HG02943 (cell line): Measurements from ENCODE around the gene CNOT10.

ENCODE experiments used
- ATAC-seq: cut with Tn5 transposase; IDR thresholded peaks from one replicate; pipeline ENCODE4 v1.9.1; 2021; ENCODE audit warnings: mild to moderate bottlenecking, low read depth, moderate library complexity; ENCODE audit not compliant: unreplicated experiment

Gene CNOT10

GRCh38 chr3:32816439-32817256, 131.7 kb downstream of the CNOT10 start:
- ATAC-seq, result no peak

GRCh38 chr3:32817257-32817557, 132.2 kb downstream of the CNOT10 start:
- ATAC-seq, result no peak

- ATAC-seq, result no peak
Measured at GRCh38 chr3:32817558-32818228, 132.7 kb downstream of the CNOT10 start, which contains the start of gene TRIM71. Gene TRIM71, plus strand, starts transcription at chr3:32817997. Its CDS starts 84 bp downstream, at chr3:32818081.

GRCh38 chr3:32818229-32818969, 133.4 kb downstream of the CNOT10 start:
- ATAC-seq, result no peak

GRCh38 chr3:32818970-32819511, 134.1 kb downstream of the CNOT10 start:
- ATAC-seq, result no peak

- ATAC-seq, result no peak
Measured at GRCh38 chr3:32819551-32820348, 134.8 kb downstream of the CNOT10 start.

- no peak for ATAC-seq
Measured at GRCh38 chr3:32820430-32820829, 135.4 kb downstream of the CNOT10 start.

GRCh38 chr3:32820971-32821685, 136.1 kb downstream of the CNOT10 start:
- no peak for ATAC-seq

- no peak for ATAC-seq
Measured at GRCh38 chr3:32821686-32822296, 136.8 kb downstream of the CNOT10 start.

GRCh38 chr3:32822609-32823498, 137.9 kb downstream of the CNOT10 start:
- no peak for ATAC-seq
